Fibroblast of peridontal ligament (primary cell): ENCODE measurements around the gene CAMK2G.
A peak's percentile ranks its signal among the peaks of the same experiment; 100 is the strongest.

ENCODE experiments used
- DNase-seq: peaks from one replicate; pipeline ENCODE4 v3.0.0-alpha.2; 2010; ENCODE audit errors: extremely low read depth

CAMK2G gene

DNA sequence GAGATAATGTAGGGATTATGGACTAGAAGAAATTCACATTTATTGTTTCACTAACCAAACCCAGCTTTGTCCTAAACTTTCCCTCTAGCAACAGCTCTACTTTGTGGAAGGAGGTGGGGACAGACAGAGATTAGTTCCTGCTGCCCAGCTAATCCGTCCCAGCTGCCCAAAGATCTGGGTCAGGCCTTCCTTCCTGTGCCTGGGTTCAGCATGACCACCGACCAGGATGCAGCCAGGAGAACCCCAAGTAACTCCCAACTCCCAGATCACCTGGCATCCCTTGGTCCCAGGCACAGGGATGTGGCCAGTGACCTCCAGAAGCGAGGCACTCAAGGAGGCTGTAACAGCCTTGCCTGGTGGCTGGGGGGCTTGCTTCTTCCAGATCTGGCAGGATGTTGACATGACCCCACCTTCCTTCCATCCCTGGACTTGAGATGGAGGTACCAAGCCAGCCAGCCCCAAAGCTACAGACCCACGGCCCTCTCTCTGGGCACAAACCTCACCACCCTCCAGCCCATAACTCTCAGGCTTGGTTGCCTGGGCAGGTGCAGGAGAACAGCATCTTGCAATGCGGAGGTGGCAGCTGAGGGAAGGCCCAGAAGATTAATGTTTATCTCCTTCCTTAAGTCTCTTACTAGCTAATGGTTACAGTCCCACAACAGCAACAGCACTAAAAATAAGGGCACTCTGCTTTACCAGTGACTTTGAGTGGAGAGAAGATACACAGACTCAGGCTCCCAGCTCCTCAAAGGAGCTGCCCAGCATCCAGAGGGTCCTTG lies 11.1 kb downstream of the CAMK2G start:
- no peak for DNase-seq

GRCh38 chr10:73862011-73862410 lies 12.3 kb downstream of the CAMK2G start:
- DNase-seq, result no peak

GRCh38 chr10:73859784-73860491 lies 14.4 kb downstream of the CAMK2G start:
- DNase-seq, result no peak

DNA sequence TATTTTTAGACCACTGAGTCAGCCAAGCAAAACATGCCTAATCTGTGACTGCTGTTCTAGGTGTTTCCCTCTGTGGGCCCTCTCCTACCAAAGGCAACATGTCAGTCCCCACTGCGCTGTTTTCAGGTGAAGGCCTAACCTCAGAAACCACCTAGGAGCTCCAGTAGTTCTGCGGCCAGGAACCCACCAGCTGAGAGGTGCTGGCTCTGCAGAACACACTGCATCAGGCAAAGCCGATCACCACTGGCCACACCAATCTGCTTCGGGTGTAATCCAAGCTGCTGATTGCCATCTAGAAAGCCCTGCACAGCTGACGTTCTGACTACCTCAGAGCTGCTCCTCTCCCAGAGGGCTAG lies 14.9 kb downstream of the CAMK2G start:
- no peak for DNase-seq

DNA sequence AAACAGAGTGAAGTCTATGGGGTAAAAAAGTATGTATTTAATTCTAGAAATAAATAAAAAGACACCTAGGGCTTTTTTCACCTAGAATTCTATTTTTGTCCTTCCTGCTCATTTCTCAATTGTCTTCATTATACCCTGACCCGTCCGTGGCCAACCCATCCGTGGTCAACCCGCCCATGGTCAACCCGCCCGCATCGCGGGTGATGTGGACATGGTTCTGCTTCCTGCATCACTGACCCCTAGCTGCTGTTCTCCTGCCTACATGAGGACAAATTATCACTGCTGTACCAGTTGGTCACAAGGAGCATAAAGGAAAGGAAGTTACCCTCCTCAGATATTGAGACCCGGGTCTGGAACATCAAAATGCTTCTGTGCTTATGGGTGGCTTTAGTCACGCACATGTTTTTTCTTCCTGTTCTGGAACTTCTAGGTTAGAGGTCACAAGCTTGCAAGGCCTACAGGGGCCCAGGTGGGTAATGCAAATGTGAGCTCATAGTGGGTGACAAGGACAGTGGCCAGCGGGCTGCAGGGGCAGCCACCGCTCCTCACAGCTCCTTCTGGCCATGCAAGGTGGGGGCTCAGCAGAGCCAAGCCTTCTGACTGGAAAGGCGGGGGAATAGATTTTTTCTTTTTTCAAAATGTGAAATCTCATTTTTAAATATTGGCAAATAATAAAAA lies 15.5 kb downstream of the CAMK2G start:
- DNase-seq, result no peak

- DNase-seq, result no peak
Observed at GRCh38 chr10:73858013-73858708, 16.2 kb downstream of the CAMK2G start.

GRCh38 chr10:73857446-73857845 lies 16.9 kb downstream of the CAMK2G start:
- DNase-seq, result peak; percentile 80

GRCh38 chr10:73856261-73856660 lies 18.1 kb downstream of the CAMK2G start:
- DNase-seq, result no peak

GRCh38 chr10:73855413-73855812 lies 18.9 kb downstream of the CAMK2G start:
- DNase-seq, result no peak

GRCh38 chr10:73854310-73854709 lies 20.0 kb downstream of the CAMK2G start:
- DNase-seq, result no peak

DNA sequence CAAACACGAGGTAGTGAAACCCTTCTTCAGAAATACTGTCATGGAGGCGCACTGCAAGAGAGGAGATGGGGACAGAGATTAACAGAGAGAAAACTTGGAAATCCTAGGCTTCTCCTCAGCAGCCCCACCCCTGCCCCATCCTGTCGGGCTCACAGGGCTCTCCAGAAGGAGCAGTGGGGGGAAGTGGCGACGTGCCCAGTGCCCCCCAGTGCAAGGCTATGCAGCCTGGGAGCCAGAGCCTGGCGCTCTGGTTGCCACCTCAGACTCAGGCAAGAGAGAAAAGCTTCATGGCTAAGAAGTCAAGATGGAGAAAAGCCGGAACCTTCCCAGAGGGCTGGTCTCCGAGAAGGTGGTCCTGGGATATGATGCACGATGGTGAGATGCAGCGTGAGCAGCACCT lies 21.2 kb downstream of the CAMK2G start:
- DNase-seq, result no peak

GRCh38 chr10:73850863-73851461 lies 23.4 kb downstream of the CAMK2G start:
- DNase-seq, result peak; percentile 97

GRCh38 chr10:73850211-73850610 lies 24.1 kb downstream of the CAMK2G start:
- DNase-seq, result no peak

- peak; percentile 83 for DNase-seq
Observed at GRCh38 chr10:73848821-73849489, 25.4 kb downstream of the CAMK2G start.

DNA sequence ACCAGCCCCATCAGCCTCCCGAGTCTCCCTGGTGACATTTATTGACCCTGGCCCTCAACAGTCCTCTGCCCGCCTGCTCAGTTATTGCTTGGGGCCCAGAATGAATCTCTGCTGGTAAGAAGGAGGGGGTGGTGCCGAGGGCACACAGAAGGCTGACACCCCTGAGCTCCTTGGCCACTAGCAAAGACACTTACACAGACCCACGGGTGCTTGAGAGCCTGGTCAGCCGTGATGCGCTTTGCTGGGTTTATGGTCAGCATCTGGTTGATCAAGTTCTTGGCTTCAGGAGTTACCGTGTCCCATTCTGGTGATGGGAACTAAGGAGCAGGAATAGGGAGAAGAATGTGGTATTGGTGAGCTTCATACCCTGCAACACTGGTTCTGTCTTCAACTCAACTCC lies 27.3 kb downstream of the CAMK2G start:
- no peak for DNase-seq

- DNase-seq, result no peak
Observed at GRCh38 chr10:73843261-73843660, 31.1 kb downstream of the CAMK2G start.

DNA sequence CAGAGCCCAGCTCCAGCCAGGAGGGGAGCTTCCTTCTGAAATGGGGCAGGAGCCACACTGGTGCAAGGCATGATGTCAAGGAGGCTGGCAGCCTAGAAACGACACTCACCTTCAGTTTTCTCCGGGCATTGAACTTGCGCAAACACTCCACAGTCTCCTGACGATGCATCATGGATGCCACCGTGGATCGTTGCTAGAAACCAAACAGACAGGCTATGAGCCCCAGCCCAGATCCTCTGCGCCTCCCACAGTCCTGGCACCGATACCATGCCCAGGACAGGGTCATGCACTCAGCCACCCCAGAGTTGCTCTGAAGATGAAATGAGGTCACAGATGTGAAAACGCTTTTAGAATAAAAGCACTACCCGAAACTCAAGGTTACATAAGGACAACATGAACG lies 32.0 kb downstream of the CAMK2G start:
- no peak for DNase-seq

GRCh38 chr10:73841526-73842285 lies 32.6 kb downstream of the CAMK2G start:
- DNase-seq, result peak; percentile 55

GRCh38 chr10:73841061-73841421 lies 33.3 kb downstream of the CAMK2G start:
- DNase-seq, result no peak

- no peak for DNase-seq
Observed at GRCh38 chr10:73840403-73841060, 33.8 kb downstream of the CAMK2G start.
